ENCODE results near the gene CFAP298.
A peak's percentile ranks its signal among the peaks of the same experiment; 100 is the strongest.

Gene CFAP298

DNA sequence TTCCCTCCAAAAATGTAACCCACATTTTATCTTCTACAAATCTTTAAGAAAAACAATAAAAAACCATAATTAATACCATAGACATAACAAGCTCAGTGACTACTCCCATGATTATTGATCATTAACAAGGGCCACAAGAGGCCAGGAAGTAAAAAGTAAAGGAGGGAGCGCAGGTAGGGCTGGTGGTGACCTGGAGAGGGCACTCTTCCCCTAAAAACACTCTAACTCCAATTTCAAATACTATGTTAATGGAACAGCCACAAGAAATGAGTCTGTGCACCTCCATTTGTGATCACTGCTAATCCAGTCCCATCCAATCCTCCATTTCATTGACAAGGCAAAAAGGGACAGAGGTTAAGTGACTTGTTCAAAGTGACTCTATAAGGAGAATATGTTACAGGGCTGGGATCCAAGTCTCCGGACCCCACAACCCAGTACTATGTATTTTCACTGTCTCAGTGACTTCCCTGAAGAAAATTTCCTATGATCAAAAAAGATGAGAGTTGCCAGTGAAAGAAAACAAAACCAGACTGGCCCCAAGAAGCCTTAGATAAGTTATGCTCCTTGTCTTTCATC lies 41.2 kb upstream of the CFAP298 start:
- Histone ChIP-seq H3K27ac (replicated peaks; ENCODE audit: low read length) (no peak overlapping the region), H3K23ac (ENCODE audit: low read depth, low read length, poor library complexity) (no peak overlapping the region), H2BK12ac (ENCODE audit: low read length) (no peak overlapping the region), H2AK5ac (ENCODE audit: low read depth, low read length) (no peak overlapping the region), H3K14ac (ENCODE audit: low read length) (no peak overlapping the region), H2BK5ac (ENCODE audit: low read length) (no peak overlapping the region), H2AFZ (ENCODE audit: low read length) (no peak overlapping the region), H4K8ac (ENCODE audit: low read depth, low read length) (no peak overlapping the region), H3K4me3 (ENCODE audit: low read length in 2 of 2) (no peak overlapping the region), H2BK120ac (ENCODE audit: low read depth, low read length) (no peak overlapping the region), H4K91ac (ENCODE audit: low read depth, low read length, poor library complexity) (no peak overlapping the region), H3K18ac (ENCODE audit: low read length) (no peak overlapping the region), H3K36me3 (replicated peaks in 1 of 2; ENCODE audit: control insufficient read depth in 2 of 2, insufficient read depth in 2 of 2, low read length in 2 of 2) (no peaks in the 10 kb centered on the region), H3K9ac (ENCODE audit: low read depth, low read length, poor library complexity) (no peak overlapping the region), H3K27me3 (ENCODE audit: control insufficient read depth in 3 of 3, insufficient read depth in 3 of 3, low read depth in 1 of 3, low read length in 3 of 3) (no peaks in the 10 kb centered on the region), H3K79me1 (ENCODE audit: low read depth, low read length) (no peaks in the 10 kb centered on the region), H3K4me2 (ENCODE audit: insufficient read depth, low read length, poor library complexity, severe bottlenecking) (no peak overlapping the region), H3K9me3 (replicated peaks in 1 of 2; ENCODE audit: control insufficient read depth in 2 of 2, insufficient read depth in 1 of 2, low read depth in 1 of 2, low read length in 2 of 2) (no peaks in the 10 kb centered on the region), H3K4me1 (ENCODE audit: control insufficient read depth in 2 of 2, insufficient read depth in 1 of 2, low read depth in 1 of 2, low read length in 2 of 2) (no peaks in the 10 kb centered on the region), H2BK15ac (ENCODE audit: low read length) (no peak overlapping the region), H3K4ac (ENCODE audit: low read length) (no peak overlapping the region)
- WGBS, 2 donors (ENCODE audit: extremely low coverage in 2 of 2, insufficient read length in 2 of 2, insufficient replicate concordance in 1 of 2), result no CpG with 5 or more reads among the region's 2 CpGs
- DNase-seq (ENCODE audit: low spot score), result peak; percentile 5

DNA sequence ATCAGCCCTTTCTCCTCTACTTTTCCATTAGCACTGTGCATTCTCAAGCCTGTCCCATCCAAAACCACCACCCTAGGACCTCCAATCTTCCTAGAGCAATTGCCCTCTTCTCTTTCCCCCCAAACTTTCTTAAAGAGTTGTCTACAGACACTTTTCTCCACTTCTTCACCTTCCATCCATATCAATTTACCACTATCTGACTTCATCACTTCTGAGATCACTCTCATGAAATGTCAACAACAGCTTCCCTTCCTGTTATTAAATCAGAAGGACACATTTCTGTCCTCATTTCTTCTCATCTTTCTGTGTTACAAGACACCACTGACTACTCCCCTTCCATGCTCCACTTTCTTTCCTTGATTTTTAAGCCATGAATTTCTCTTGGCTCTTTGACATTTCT lies 36.0 kb upstream of the CFAP298 start:
- H2BK15ac ChIP-seq (ENCODE audit: low read length), result no peak overlapping the region
- H3K4me1 ChIP-seq (ENCODE audit: control insufficient read depth in 2 of 2, insufficient read depth in 1 of 2, low read depth in 1 of 2, low read length in 2 of 2), result no peaks in the 10 kb centered on the region
- no peak overlapping the region for H3K23ac ChIP-seq (ENCODE audit: low read depth, low read length, poor library complexity)
- no peak overlapping the region for H2BK5ac ChIP-seq (ENCODE audit: low read length)
- H3K9ac ChIP-seq (ENCODE audit: low read depth, low read length, poor library complexity), result no peak overlapping the region
- H2AFZ ChIP-seq (ENCODE audit: low read length), result no peak overlapping the region
- no peak overlapping the region for H3K14ac ChIP-seq (ENCODE audit: low read length)
- no peak overlapping the region for H3K18ac ChIP-seq (ENCODE audit: low read length)
- DNase-seq (ENCODE audit: low spot score), result no peak
- H2BK12ac ChIP-seq (ENCODE audit: low read length), result no peak overlapping the region
- H4K91ac ChIP-seq (ENCODE audit: low read depth, low read length, poor library complexity), result no peak overlapping the region
- no peak overlapping the region for H3K4ac ChIP-seq (ENCODE audit: low read length)
- peaks cover 0 to 5% (median 0%) of the 10 kb centered on the region in 3 experiments for H3K27me3 ChIP-seq (ENCODE audit: control insufficient read depth in 3 of 3, insufficient read depth in 3 of 3, low read depth in 1 of 3, low read length in 3 of 3)
- H2AK5ac ChIP-seq (ENCODE audit: low read depth, low read length), result no peak overlapping the region
- no peaks in the 10 kb centered on the region for H3K9me3 ChIP-seq (replicated peaks in 1 of 2; ENCODE audit: control insufficient read depth in 2 of 2, insufficient read depth in 1 of 2, low read depth in 1 of 2, low read length in 2 of 2)
- no peak overlapping the region for H3K27ac ChIP-seq (replicated peaks; ENCODE audit: low read length)
- H2BK120ac ChIP-seq (ENCODE audit: low read depth, low read length), result no peak overlapping the region
- no peaks in the 10 kb centered on the region for H3K79me1 ChIP-seq (ENCODE audit: low read depth, low read length)
- no peak overlapping the region for H4K8ac ChIP-seq (ENCODE audit: low read depth, low read length)
- peaks cover 0 to 3% of the 10 kb centered on the region in 2 donors for H3K36me3 ChIP-seq (replicated peaks in 1 of 2; ENCODE audit: control insufficient read depth in 2 of 2, insufficient read depth in 2 of 2, low read length in 2 of 2)
- no peak overlapping the region for H3K4me3 ChIP-seq (ENCODE audit: low read length in 2 of 2)
- no peak overlapping the region for H3K4me2 ChIP-seq (ENCODE audit: insufficient read depth, low read length, poor library complexity, severe bottlenecking)

DNA sequence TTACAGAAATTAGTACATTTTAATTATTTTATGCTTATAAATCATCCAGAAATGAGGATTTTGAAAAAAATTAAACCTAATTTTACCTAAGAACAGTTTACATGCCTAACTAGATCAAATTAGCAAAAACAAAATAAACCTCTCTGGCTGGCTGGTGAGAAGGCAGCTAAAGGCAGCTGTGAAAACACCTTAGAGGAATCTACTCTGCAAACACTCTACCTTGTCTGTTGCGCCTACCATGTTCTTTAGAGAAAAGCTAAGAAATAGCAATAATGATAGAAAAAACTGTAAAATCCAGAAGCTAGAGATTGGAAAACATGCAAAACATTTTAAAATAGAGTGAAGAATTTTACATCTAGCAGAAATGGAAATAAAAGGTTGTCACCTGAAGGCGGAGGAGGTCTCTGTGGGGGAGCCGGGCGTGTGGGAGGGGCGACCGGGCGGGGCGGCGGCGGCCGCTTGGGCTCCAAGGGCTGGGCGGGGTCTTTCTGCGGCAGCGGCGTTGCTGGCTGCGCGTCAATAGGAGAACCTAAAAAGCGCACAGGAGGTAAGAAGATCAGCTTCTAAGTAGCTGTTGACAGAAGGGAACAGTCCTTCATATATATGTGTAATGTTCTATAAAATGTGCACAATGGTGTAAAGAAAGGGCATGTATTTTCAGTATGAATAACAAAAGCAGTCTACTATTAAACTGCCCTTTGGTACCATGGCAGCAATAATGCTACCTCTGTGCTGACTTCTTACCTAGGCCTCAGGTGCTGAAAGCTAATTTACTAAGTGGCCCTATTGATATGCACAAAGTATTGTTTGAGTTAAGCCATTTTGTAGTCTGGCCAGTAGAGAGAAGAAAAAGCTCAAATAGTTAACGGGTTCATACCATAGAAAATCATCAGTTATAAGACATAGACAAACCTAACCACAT lies 33.3 kb upstream of the CFAP298 start:
- peak; percentile 3 for DNase-seq (ENCODE audit: low spot score)
- Histone ChIP-seq H3K36me3 (replicated peaks in 1 of 2; ENCODE audit: control insufficient read depth in 2 of 2, insufficient read depth in 2 of 2, low read length in 2 of 2) (peaks cover 0 to 3% of the 10 kb centered on the region in 2 donors), H3K9me3 (replicated peaks in 1 of 2; ENCODE audit: control insufficient read depth in 2 of 2, insufficient read depth in 1 of 2, low read depth in 1 of 2, low read length in 2 of 2) (no peaks in the 10 kb centered on the region), H3K14ac (ENCODE audit: low read length) (no peak overlapping the region), H3K23ac (ENCODE audit: low read depth, low read length, poor library complexity) (no peak overlapping the region), H2BK5ac (ENCODE audit: low read length) (no peak overlapping the region), H2AK5ac (ENCODE audit: low read depth, low read length) (no peak overlapping the region), H2BK15ac (ENCODE audit: low read length) (no peak overlapping the region), H3K4me3 (ENCODE audit: low read length in 2 of 2) (no peak overlapping the region), H3K4me1 (ENCODE audit: control insufficient read depth in 2 of 2, insufficient read depth in 1 of 2, low read depth in 1 of 2, low read length in 2 of 2) (no peaks in the 10 kb centered on the region), H2BK120ac (ENCODE audit: low read depth, low read length) (no peak overlapping the region), H3K18ac (ENCODE audit: low read length) (no peak overlapping the region), H3K79me1 (ENCODE audit: low read depth, low read length) (no peaks in the 10 kb centered on the region), H3K9ac (ENCODE audit: low read depth, low read length, poor library complexity) (no peak overlapping the region), H4K91ac (ENCODE audit: low read depth, low read length, poor library complexity) (no peak overlapping the region), H3K4me2 (ENCODE audit: insufficient read depth, low read length, poor library complexity, severe bottlenecking) (no peak overlapping the region), H3K27me3 (ENCODE audit: control insufficient read depth in 3 of 3, insufficient read depth in 3 of 3, low read depth in 1 of 3, low read length in 3 of 3) (peaks cover 0 to 5% (median 0%) of the 10 kb centered on the region in 3 experiments), H2AFZ (ENCODE audit: low read length) (no peak overlapping the region), H4K8ac (ENCODE audit: low read depth, low read length) (no peak overlapping the region), H2BK12ac (ENCODE audit: low read length) (no peak overlapping the region), H3K4ac (ENCODE audit: low read length) (no peak overlapping the region), H3K27ac (replicated peaks; ENCODE audit: low read length) (no peak overlapping the region)
- WGBS, 2 donors (ENCODE audit: extremely low coverage in 2 of 2, insufficient read length in 2 of 2, insufficient replicate concordance in 1 of 2), result no CpG with 5 or more reads among the region's 19 CpGs
